HG03521 (cell line): Measurements from ENCODE around the gene PLXNA4.

Experiments
- ATAC-seq: cut with Tn5 transposase; IDR thresholded peaks from one replicate; pipeline ENCODE4 v1.9.1; 2021; ENCODE audit warnings: mild to moderate bottlenecking, moderate library complexity; ENCODE audit not compliant: unreplicated experiment

The PLXNA4 gene

GRCh38 chr7:132367004-132367403 lies 209.3 kb downstream of the PLXNA4 start:
- ATAC-seq, result no peak

GRCh38 chr7:132364226-132364625 lies 212.0 kb downstream of the PLXNA4 start:
- no peak for ATAC-seq

GRCh38 chr7:132362059-132362458 lies 214.2 kb downstream of the PLXNA4 start:
- ATAC-seq, result no peak

GRCh38 chr7:132361146-132361545 lies 215.1 kb downstream of the PLXNA4 start:
- no peak for ATAC-seq

GRCh38 chr7:132359743-132360142 lies 216.5 kb downstream of the PLXNA4 start:
- ATAC-seq, result no peak

- no peak for ATAC-seq
Observed at GRCh38 chr7:132355048-132355447, 221.2 kb downstream of the PLXNA4 start.

- ATAC-seq, result no peak
Observed at GRCh38 chr7:132354527-132354926, 221.7 kb downstream of the PLXNA4 start.

GRCh38 chr7:132353936-132354335 lies 222.3 kb downstream of the PLXNA4 start:
- no peak for ATAC-seq

GRCh38 chr7:132352800-132353199 lies 223.5 kb downstream of the PLXNA4 start:
- no peak for ATAC-seq

GRCh38 chr7:132351954-132352499 lies 224.2 kb downstream of the PLXNA4 start:
- ATAC-seq, result no peak

GRCh38 chr7:132350741-132351140 lies 225.5 kb downstream of the PLXNA4 start:
- ATAC-seq, result no peak

GRCh38 chr7:132349075-132349474 lies 227.2 kb downstream of the PLXNA4 start:
- ATAC-seq, result no peak

- no peak for ATAC-seq
Observed at GRCh38 chr7:132348341-132348740, 227.9 kb downstream of the PLXNA4 start.

- ATAC-seq, result no peak
Observed at GRCh38 chr7:132347858-132348257, 228.4 kb downstream of the PLXNA4 start.

GRCh38 chr7:132347123-132347522 lies 229.1 kb downstream of the PLXNA4 start:
- no peak for ATAC-seq

- no peak for ATAC-seq
Observed at GRCh38 chr7:132345543-132346129, 230.6 kb downstream of the PLXNA4 start.

- no peak for ATAC-seq
Observed at GRCh38 chr7:132345030-132345429, 231.2 kb downstream of the PLXNA4 start.

GRCh38 chr7:132343199-132343598 lies 233.1 kb downstream of the PLXNA4 start:
- no peak for ATAC-seq

- ATAC-seq, result no peak
Observed at GRCh38 chr7:132337450-132338080, 238.7 kb downstream of the PLXNA4 start.

- no peak for ATAC-seq
Observed at GRCh38 chr7:132336797-132337196, 239.5 kb downstream of the PLXNA4 start.

GRCh38 chr7:132333301-132333700 lies 243.0 kb downstream of the PLXNA4 start:
- ATAC-seq, result no peak

- ATAC-seq, result no peak
Observed at GRCh38 chr7:132328760-132329159, 247.5 kb downstream of the PLXNA4 start.
